Measurements from ENCODE around the gene RTP5.

The RTP5 gene

GRCh38 chr2:241860184-241861078 is 9.1 kb upstream of the RTP5 start:
- Histone ChIP-seq H3K4me2 (ENCODE audit: low read length) (peak overlapping the region; percentile 61), H3K4me3 (ENCODE audit: low read length) (peak overlapping the region; percentile 40), H4K20me1 (ENCODE audit: control insufficient read depth, insufficient read depth, low read depth, low read length) (no peaks in the 10 kb centered on the region), H3K36me3 (ENCODE audit: control insufficient read depth, low read length) (no peaks in the 10 kb centered on the region), H3K9me2 (replicated peaks; ENCODE audit: control insufficient read depth, low read length) (no peaks in the 10 kb centered on the region), H3K79me2 (ENCODE audit: control insufficient read depth, low read length) (no peaks in the 10 kb centered on the region), H3K27ac (ENCODE audit: low read depth, low read length) (peak overlapping the region; percentile 28), H3K27me3 (ENCODE audit: control insufficient read depth, low read length) (peaks cover 9% of the 10 kb centered on the region; the same call in 1 of the 2 replicates), H3F3A (ENCODE audit: control insufficient read depth, insufficient read depth) (peaks cover 7% of the 10 kb centered on the region), H3K4me1 (ENCODE audit: control insufficient read depth, low read length) (peaks cover 25% of the 10 kb centered on the region), H3K9me3 (ENCODE audit: control insufficient read depth, insufficient read depth, low read length) (peaks cover 12% of the 10 kb centered on the region; the same call in 1 of the 2 replicates)
- TF ChIP-seq CTCF (IDR thresholded peaks at IDR 0.05; ENCODE audit: low read depth, low read length, poor library complexity, severe bottlenecking) = no peak
- TF ChIP-seq EZH2phosphoT487 (IDR thresholded peaks at IDR 0.05; ENCODE audit: borderline replicate concordance, low read length) = no peak

- no peak overlapping the region for H3K27ac ChIP-seq (ENCODE audit: low read depth, low read length)
- H3K4me1 ChIP-seq (ENCODE audit: control insufficient read depth, low read length) = peaks cover 25% of the 10 kb centered on the region
- no peaks in the 10 kb centered on the region for H4K20me1 ChIP-seq (ENCODE audit: control insufficient read depth, insufficient read depth, low read depth, low read length)
- peaks cover 12% of the 10 kb centered on the region; the same call in 1 of the 2 replicates for H3K9me3 ChIP-seq (ENCODE audit: control insufficient read depth, insufficient read depth, low read length)
- H3K4me2 ChIP-seq (ENCODE audit: low read length) = no peak overlapping the region
- TF ChIP-seq CTCF (IDR thresholded peaks at IDR 0.05; ENCODE audit: low read depth, low read length, poor library complexity, severe bottlenecking) = no peak
- TF ChIP-seq EZH2phosphoT487 (IDR thresholded peaks at IDR 0.05; ENCODE audit: borderline replicate concordance, low read length) = no peak
- H3K36me3 ChIP-seq (ENCODE audit: control insufficient read depth, low read length) = no peaks in the 10 kb centered on the region
- no peaks in the 10 kb centered on the region for H3K79me2 ChIP-seq (ENCODE audit: control insufficient read depth, low read length)
- H3K4me3 ChIP-seq (ENCODE audit: low read length) = no peak overlapping the region
- no peaks in the 10 kb centered on the region for H3K9me2 ChIP-seq (replicated peaks; ENCODE audit: control insufficient read depth, low read length)
- peaks cover 8% of the 10 kb centered on the region for H3F3A ChIP-seq (ENCODE audit: control insufficient read depth, insufficient read depth)
- peaks cover 9% of the 10 kb centered on the region; the same call in 1 of the 2 replicates for H3K27me3 ChIP-seq (ENCODE audit: control insufficient read depth, low read length)
Observed at GRCh38 chr2:241861264-241861663, 8.3 kb upstream of the RTP5 start.

GRCh38 chr2:241862093-241862492 is 7.4 kb upstream of the RTP5 start:
- Histone ChIP-seq H3K9me2 (replicated peaks; ENCODE audit: control insufficient read depth, low read length) (no peaks in the 10 kb centered on the region), H3K4me1 (ENCODE audit: control insufficient read depth, low read length) (peaks cover 25% of the 10 kb centered on the region), H3K27me3 (ENCODE audit: control insufficient read depth, low read length) (peaks cover 9% of the 10 kb centered on the region; the same call in 1 of the 2 replicates), H4K20me1 (ENCODE audit: control insufficient read depth, insufficient read depth, low read depth, low read length) (no peaks in the 10 kb centered on the region), H3K9me3 (ENCODE audit: control insufficient read depth, insufficient read depth, low read length) (peaks cover 12% of the 10 kb centered on the region; the same call in 1 of the 2 replicates), H3K27ac (ENCODE audit: low read depth, low read length) (no peak overlapping the region), H3K4me2 (ENCODE audit: low read length) (no peak overlapping the region), H3K4me3 (ENCODE audit: low read length) (no peak overlapping the region), H3F3A (ENCODE audit: control insufficient read depth, insufficient read depth) (peaks cover 8% of the 10 kb centered on the region), H3K36me3 (ENCODE audit: control insufficient read depth, low read length) (no peaks in the 10 kb centered on the region), H3K79me2 (ENCODE audit: control insufficient read depth, low read length) (no peaks in the 10 kb centered on the region)
- TF ChIP-seq CTCF (IDR thresholded peaks at IDR 0.05; ENCODE audit: low read depth, low read length, poor library complexity, severe bottlenecking) = no peak
- no peak for TF ChIP-seq EZH2phosphoT487 (IDR thresholded peaks at IDR 0.05; ENCODE audit: borderline replicate concordance, low read length)
